H9 (cell line): Measurements from ENCODE around the gene EXO1. TPM values are rescaled to one million over a fixed set of nuclear protein-coding genes. Genes with fewer than 3 reads are reported as not detected.

Experiments
- DNase-seq: peaks from one replicate; pipeline ENCODE4 v3.0.0-alpha.2; 2017
- H2AFZ ChIP-seq: one replicate; pipeline ENCODE4 v1.6.1; 2013; ENCODE audit warnings: mild to moderate bottlenecking, low read length, control low read depth, moderate library complexity
- H2AK5ac ChIP-seq: 2 replicates; pipeline ENCODE4 v1.6.1; 2013; ENCODE audit warnings: low read length, control low read depth, mixed read lengths; ENCODE audit not compliant: insufficient read length
- H2BK120ac ChIP-seq: one replicate; pipeline ENCODE4 v1.6.1; 2013; ENCODE audit warnings: low read depth, mild to moderate bottlenecking, low read length, control low read depth, inconsistent platforms; ENCODE audit not compliant: poor library complexity, severe bottlenecking
- H2BK12ac ChIP-seq: 2 replicates; pipeline ENCODE4 v1.6.1; 2013; ENCODE audit warnings: low read length, control low read depth, mixed read lengths, low read depth; ENCODE audit not compliant: insufficient read length
- H2BK15ac ChIP-seq: 2 replicates; pipeline ENCODE4 v1.6.1; 2013; ENCODE audit warnings: low read depth, low read length, control low read depth
- H2BK20ac ChIP-seq: one replicate; pipeline ENCODE4 v1.6.1; 2013; ENCODE audit warnings: low read depth, mild to moderate bottlenecking, low read length, control low read depth, inconsistent platforms; ENCODE audit not compliant: poor library complexity, severe bottlenecking
- H2BK5ac ChIP-seq: 2 replicates; pipeline ENCODE4 v1.6.1; 2013; ENCODE audit warnings: low read length, control low read depth, mixed read lengths; ENCODE audit not compliant: insufficient read length
- H3K14ac ChIP-seq: 2 replicates; pipeline ENCODE4 v1.6.1; 2013; ENCODE audit warnings: low read length, control low read depth; ENCODE audit not compliant: insufficient read depth
- H3K18ac ChIP-seq: 2 replicates; pipeline ENCODE4 v1.6.1; 2013; ENCODE audit warnings: low read depth, mild to moderate bottlenecking, mixed read lengths, low read length, control low read depth; ENCODE audit not compliant: insufficient read length
- H3K23ac ChIP-seq: 2 replicates; pipeline ENCODE4 v1.6.1; 2013; ENCODE audit warnings: low read length, control low read depth, mixed read lengths, low read depth; ENCODE audit not compliant: insufficient read length
- H3K23me2 ChIP-seq: 2 replicates; pipeline ENCODE4 v1.6.1; 2013; ENCODE audit warnings: low read depth, mild to moderate bottlenecking, mixed read lengths, low read length, control low read depth; ENCODE audit not compliant: insufficient read length, poor library complexity, severe bottlenecking
- H3K27ac ChIP-seq: 2 replicates; pipeline ENCODE4 v1.5.1; 2013; ENCODE audit warnings: low read length, control low read depth, mixed read lengths, low read depth; ENCODE audit not compliant: insufficient read length
- H3K27me3 ChIP-seq: 2 replicates; pipeline ENCODE4 v1.6.1; 2013; ENCODE audit warnings: low read length, control low read depth, inconsistent platforms; ENCODE audit not compliant: insufficient read depth
- H3K4ac ChIP-seq: 2 replicates; pipeline ENCODE4 v1.6.1; 2013; ENCODE audit warnings: low read depth, mild to moderate bottlenecking, control low read depth, inconsistent platforms, low read length, moderate library complexity
- H3K4me1 ChIP-seq: 2 replicates; pipeline ENCODE4 v1.6.1; 2013; ENCODE audit warnings: low read length, control low read depth, inconsistent platforms; ENCODE audit not compliant: insufficient read depth
- H3K4me2 ChIP-seq: 2 replicates; pipeline ENCODE4 v1.6.1; 2013; ENCODE audit warnings: low read length, control low read depth, mixed read lengths; ENCODE audit not compliant: insufficient read length, insufficient read depth
- H3K56ac ChIP-seq: 2 replicates; pipeline ENCODE4 v1.6.1; 2013; ENCODE audit warnings: low read depth, mild to moderate bottlenecking, mixed read lengths, low read length, control low read depth; ENCODE audit not compliant: insufficient read length
- H3K79me1 ChIP-seq: 2 replicates; pipeline ENCODE4 v1.6.1; 2013; ENCODE audit warnings: low read depth, mild to moderate bottlenecking, moderate library complexity, low read length, control low read depth, inconsistent platforms; ENCODE audit not compliant: insufficient read depth, poor library complexity, severe bottlenecking
- H3K79me2 ChIP-seq: 2 replicates; pipeline ENCODE4 v1.6.1; 2013; ENCODE audit warnings: low read length, control low read depth, inconsistent platforms; ENCODE audit not compliant: insufficient read depth
- H3K9ac ChIP-seq: 2 replicates; pipeline ENCODE4 v1.6.1; 2013; ENCODE audit warnings: low read length, control low read depth, mixed read lengths; ENCODE audit not compliant: insufficient read length; ENCODE audit errors: extremely low read depth
- H3K9me3 ChIP-seq: one replicate; pipeline ENCODE4 v1.6.1; 2013; ENCODE audit warnings: low read depth, low read length, inconsistent platforms; ENCODE audit not compliant: control insufficient read depth
- H3T11ph ChIP-seq: one replicate; pipeline ENCODE4 v1.6.1; 2013; ENCODE audit warnings: mild to moderate bottlenecking, low read length, control low read depth, inconsistent platforms
- H4K20me1 ChIP-seq: one replicate; pipeline ENCODE4 v1.6.1; 2013; ENCODE audit not compliant: control insufficient read depth, insufficient read length, insufficient read depth
- H4K5ac ChIP-seq: 2 replicates; pipeline ENCODE4 v1.6.1; 2013; ENCODE audit warnings: low read depth, mild to moderate bottlenecking, mixed read lengths, low read length, control low read depth; ENCODE audit not compliant: insufficient read length
- H4K8ac ChIP-seq: replicated peaks from 2 replicates; pipeline ENCODE4 v1.6.1; 2013; ENCODE audit warnings: low read length, control low read depth, mixed read lengths, low read depth; ENCODE audit not compliant: insufficient read length
- H4K91ac ChIP-seq: 2 replicates; pipeline ENCODE4 v1.6.1; 2013; ENCODE audit warnings: low read depth, mild to moderate bottlenecking, moderate library complexity, mixed read lengths, low read length, control low read depth; ENCODE audit not compliant: insufficient read length
- H3K27ac Mint-ChIP-seq, 3 experiments: 2 replicates in 2 of 3; 3 replicates in 1 of 3; pipeline ENCODE4 v1.8.0; 2020 to 2021; ENCODE audit warnings: mixed read lengths in 3 of 3, mild to moderate bottlenecking in 1 of 3, moderate library complexity in 1 of 3
- H3K27me3 Mint-ChIP-seq: 2 replicates; pipeline ENCODE4 v1.8.0; 2021; ENCODE audit warnings: low read depth, mild to moderate bottlenecking, moderate library complexity, mixed read lengths
- H3K36me3 Mint-ChIP-seq, 3 experiments: 2 replicates in 2 of 3; 3 replicates in 1 of 3; pipeline ENCODE4 v1.8.0; 2020 to 2021; ENCODE audit warnings: low read depth in 3 of 3, mixed read lengths in 3 of 3; ENCODE audit not compliant: insufficient read depth in 1 of 3
- H3K4me1 Mint-ChIP-seq, 2 experiments: 2 replicates each; pipeline ENCODE4 v1.8.0; 2020; ENCODE audit warnings: mixed read lengths in 2 of 2
- H3K4me3 Mint-ChIP-seq, 2 experiments: 2 replicates in 1 of 2; 3 replicates in 1 of 2; pipeline ENCODE4 v1.8.0; 2020 to 2021; ENCODE audit warnings: mild to moderate bottlenecking in 2 of 2, mixed read lengths in 2 of 2, moderate library complexity in 1 of 2
- H3K9me3 Mint-ChIP-seq, 2 experiments: 2 replicates in 1 of 2; 3 replicates in 1 of 2; pipeline ENCODE4 v1.8.0; 2020; ENCODE audit warnings: mild to moderate bottlenecking in 2 of 2, mixed read lengths in 2 of 2, moderate library complexity in 1 of 2
- WGBS: extraction: QIAGEN DNeasy Blood & Tissue Kit; methylation state at CpG from one replicate; pipeline ENCODE4 v1.1.7; 2013; ENCODE audit warnings: missing lambda C conversion rate, low lambda C conversion rate, mixed read lengths; ENCODE audit not compliant: insufficient read length; ENCODE audit errors: extremely low coverage; 5-methylcytosine and 5-hydroxymethylcytosine counted together
- total RNA-seq: library from RNA; stranded (reverse); gene quantifications from 2 replicates; pipeline ENCODE4 v1.2.1, GENCODE V29; 2021
- TF ChIP-seq, protein P1 (sequence below): fragments of 200-600 bp; sonication (generic); conservative IDR thresholded peaks from 3 replicates; pipeline ENCODE4 v1.8.0; 2021; ENCODE audit warnings: antibody characterized with exemption, mild to moderate bottlenecking

Gene EXO1
- total RNA-seq, 1 experiment from 2014 or later: 43.2 TPM

- H4K8ac ChIP-seq: no peak overlapping the region
- H2BK120ac ChIP-seq: no peak overlapping the region
- H3K4ac ChIP-seq: no peak overlapping the region
- no peak overlapping the region for H2BK5ac ChIP-seq
- H2AK5ac ChIP-seq: peak overlapping the region; percentile 10
- H3K79me2 ChIP-seq: peaks cover 5% of the 10 kb centered on the region; the same call in 1 of the 2 replicates
- H3T11ph ChIP-seq: no peak overlapping the region
- no peak overlapping the region for H2BK20ac ChIP-seq
- Mint-ChIP-seq H3K4me3 (peak overlapping the region; percentile 97 to 98), H3K4me1 (peaks cover 19 to 20% of the 10 kb centered on the region in 2 experiments), H3K27me3 (no peaks in the 10 kb centered on the region; the same call in 1 of the 2 replicates), H3K9me3 (no peaks in the 10 kb centered on the region), H3K27ac (peak overlapping the region; percentile 99 to 100 (median 100); a peak in 5 of 7 replicates), H3K36me3 (peaks cover 13 to 26% (median 21%) of the 10 kb centered on the region in 3 experiments)
- H2BK12ac ChIP-seq: no peak overlapping the region
- H3K4me2 ChIP-seq: peak overlapping the region; percentile 80
- no peaks in the 10 kb centered on the region for H3K9me3 ChIP-seq
- H3K79me1 ChIP-seq: no peaks in the 10 kb centered on the region
- no peak overlapping the region for H3K27ac ChIP-seq
- no peak overlapping the region; the same call in 1 of the 2 replicates for H3K14ac ChIP-seq
- DNase-seq: no peak
- H2AFZ ChIP-seq: peak overlapping the region; percentile 34
- H2BK15ac ChIP-seq: no peak overlapping the region
- no peaks in the 10 kb centered on the region for H3K27me3 ChIP-seq
- H3K4me1 ChIP-seq: no peaks in the 10 kb centered on the region; the same call in 1 of the 2 replicates
- no peak overlapping the region for H3K23ac ChIP-seq
- peak overlapping the region; percentile 79 for H3K18ac ChIP-seq
- no peaks in the 10 kb centered on the region for H4K20me1 ChIP-seq
- peaks cover 12% of the 10 kb centered on the region for H3K23me2 ChIP-seq
- no peak overlapping the region for H3K56ac ChIP-seq
- peak overlapping the region; percentile 25 for H3K9ac ChIP-seq
- H4K91ac ChIP-seq: no peak overlapping the region
- H4K5ac ChIP-seq: peak overlapping the region; percentile 70
- no CpG with 5 or more reads among the region's 4 CpGs for WGBS
- TF ChIP-seq, protein P1, sequence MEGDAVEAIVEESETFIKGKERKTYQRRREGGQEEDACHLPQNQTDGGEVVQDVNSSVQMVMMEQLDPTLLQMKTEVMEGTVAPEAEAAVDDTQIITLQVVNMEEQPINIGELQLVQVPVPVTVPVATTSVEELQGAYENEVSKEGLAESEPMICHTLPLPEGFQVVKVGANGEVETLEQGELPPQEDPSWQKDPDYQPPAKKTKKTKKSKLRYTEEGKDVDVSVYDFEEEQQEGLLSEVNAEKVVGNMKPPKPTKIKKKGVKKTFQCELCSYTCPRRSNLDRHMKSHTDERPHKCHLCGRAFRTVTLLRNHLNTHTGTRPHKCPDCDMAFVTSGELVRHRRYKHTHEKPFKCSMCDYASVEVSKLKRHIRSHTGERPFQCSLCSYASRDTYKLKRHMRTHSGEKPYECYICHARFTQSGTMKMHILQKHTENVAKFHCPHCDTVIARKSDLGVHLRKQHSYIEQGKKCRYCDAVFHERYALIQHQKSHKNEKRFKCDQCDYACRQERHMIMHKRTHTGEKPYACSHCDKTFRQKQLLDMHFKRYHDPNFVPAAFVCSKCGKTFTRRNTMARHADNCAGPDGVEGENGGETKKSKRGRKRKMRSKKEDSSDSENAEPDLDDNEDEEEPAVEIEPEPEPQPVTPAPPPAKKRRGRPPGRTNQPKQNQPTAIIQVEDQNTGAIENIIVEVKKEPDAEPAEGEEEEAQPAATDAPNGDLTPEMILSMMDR: no peak
Measured at GRCh38 chr1:241846862-241847539, 1.0 kb upstream of the EXO1 start.
